SH-SY5Y (cell line): Measurements from ENCODE around the gene TRPC4.

ENCODE experiments used
- GATA2 ChIP-seq: IDR thresholded peaks from 2 replicates; pipeline ENCODE4 v1.6.1; 2011; ENCODE audit warnings: mild to moderate bottlenecking, low read depth, low read length
- GATA3 ChIP-seq: IDR thresholded peaks from 2 replicates; pipeline ENCODE4 v1.6.1; 2011; ENCODE audit warnings: low read depth, mild to moderate bottlenecking, low read length, moderate library complexity

GRCh38 chr13:37657134-37657533 is 212.4 kb downstream of the TRPC4 start:
- TF ChIP-seq GATA3 (no peak), GATA2 (no peak)
